H1 (cell line): ENCODE results near the gene PCDHA5. TPM values are rescaled to one million over a fixed set of nuclear protein-coding genes. Genes with fewer than 3 reads are reported as not detected.

Experiments used
- FOSL1 ChIP-seq: IDR thresholded peaks from 2 replicates; pipeline ENCODE4 v1.6.1; 2011; ENCODE audit warnings: mild to moderate bottlenecking, low read depth, low read length, moderate library complexity; ENCODE audit not compliant: insufficient read depth
- polyA plus RNA-seq, 7 experiments: library from polyadenylated mRNA; depleted of rRNA in 3 of 7; stranded (reverse) in 5 of 7; unstranded in 2 of 7; fragments of >200 nt in 5 of 7; fragments of 200-250 nt in 2 of 7; gene quantifications; 1 replicate in 5 of 7; 2 replicates in 1 of 7; 4 replicates in 1 of 7; pipeline versions ENCODE4 v1.2.1 to v1.2.3, GENCODE V29; 2011 to 2013; ENCODE audit warnings: missing spikeins in 2 of 7, mixed read lengths in 2 of 7
- total RNA-seq: library from RNA; stranded (reverse); fragmentation: NEBNext Ultra II Directional; extraction: Animal tissue kit (Norgen Biotek cat#: 25700); gene quantifications from 2 replicates; pipeline ENCODE4 v1.2.1, GENCODE V29; 2021

PCDHA5 gene
- total and polyA plus RNA-seq, 2 of the 8 experiments (the other 6 are each of a cell fraction or from before 2014, with no cell fraction given) = 0.33 to 0.76 TPM

- no peak for TF ChIP-seq FOSL1
Measured at GRCh38 chr5:140862441-140863295, 41.3 kb downstream of the PCDHA5 start (continued).
